WTC11 (cell line): ENCODE data around the gene B3GAT2. TPM values are rescaled to one million over a fixed set of nuclear protein-coding genes. Genes with fewer than 3 reads are reported as not detected.

ENCODE experiments used
- ATAC-seq: fragments of 200-7000 bp; cut with Tn5 transposase; 2 replicates; pipeline ENCODE4 v1.10.0; 2021; ENCODE audit warnings: mild to moderate bottlenecking, moderate library complexity
- CTCF ChIA-PET: fragments of 300-600 bp; sonication (Branson Sonifier 250); formaldehyde crosslinking; loops from one replicate; lab custom pipeline; 2021; ENCODE audit warnings: antibody characterized with exemption; lab: Charles Lee
- POLR2A ChIA-PET: fragments of 350-600 bp; sonication (Branson Sonifier 250); formaldehyde crosslinking; loops from one replicate; lab custom pipeline; 2021; ENCODE audit warnings: antibody characterized with exemption; lab: Charles Lee
- DNase-seq: peaks from one replicate; pipeline ENCODE4 v3.0.0; 2021; ENCODE audit warnings: low spot score
- H3K27ac Mint-ChIP-seq: 2 replicates; pipeline ENCODE4 v1.8.0; 2021; ENCODE audit warnings: mixed read lengths
- H3K27me3 Mint-ChIP-seq: 2 replicates; pipeline ENCODE4 v1.8.0; 2021; ENCODE audit warnings: low read depth, mild to moderate bottlenecking, moderate library complexity, mixed read lengths
- H3K36me3 Mint-ChIP-seq: 2 replicates; pipeline ENCODE4 v1.8.0; 2021; ENCODE audit warnings: mixed read lengths
- H3K4me1 Mint-ChIP-seq: 2 replicates; pipeline ENCODE4 v1.8.0; 2022; ENCODE audit warnings: mixed read lengths
- H3K4me3 Mint-ChIP-seq: 2 replicates; pipeline ENCODE4 v1.8.0; 2021; ENCODE audit warnings: mild to moderate bottlenecking, moderate library complexity, mixed read lengths
- H3K9me3 Mint-ChIP-seq: 2 replicates; pipeline ENCODE4 v1.8.0; 2021; ENCODE audit warnings: mixed read lengths
- AFF4 ChIP-seq: sonication (generic); formaldehyde crosslinking; IDR thresholded peaks from 2 replicates; pipeline ENCODE4 v1.8.1; 2023; ENCODE audit warnings: mild to moderate bottlenecking, missing genetic modification reagents, borderline replicate concordance
- AR ChIP-seq: fragments of 250-450 bp; sonication (Bioruptor Pico); IDR thresholded peaks from 2 replicates; pipeline ENCODE4 v1.9.0; 2021; ENCODE audit warnings: mild to moderate bottlenecking
- ATF1 ChIP-seq: sonication (generic); formaldehyde crosslinking; IDR thresholded peaks from 2 replicates; pipeline ENCODE4 v1.8.1; 2023; ENCODE audit warnings: mild to moderate bottlenecking, moderate library complexity, missing genetic modification reagents
- ATF2 ChIP-seq: sonication (generic); formaldehyde crosslinking; IDR thresholded peaks from 2 replicates; pipeline ENCODE4 v1.8.1; 2022; ENCODE audit warnings: low read depth, missing genetic modification reagents, borderline replicate concordance
- ELF4 ChIP-seq: sonication (generic); formaldehyde crosslinking; IDR thresholded peaks from 2 replicates; pipeline ENCODE4 v1.8.1; 2022; ENCODE audit warnings: low read depth, mild to moderate bottlenecking, moderate library complexity, missing genetic modification reagents
- EMX1 ChIP-seq: fragments of 250-450 bp; sonication (Bioruptor Pico); IDR thresholded peaks from 2 replicates; pipeline ENCODE4 v1.8.0; 2021; ENCODE audit warnings: mild to moderate bottlenecking
- ERG ChIP-seq: fragments of 250-450 bp; sonication (Bioruptor Pico); IDR thresholded peaks from 2 replicates; pipeline ENCODE4 v1.8.0; 2021; ENCODE audit warnings: mild to moderate bottlenecking
- FOXJ3 ChIP-seq: sonication (generic); formaldehyde crosslinking; IDR thresholded peaks from 2 replicates; pipeline ENCODE4 v1.9.0; 2021; ENCODE audit warnings: missing genetic modification reagents, mild to moderate bottlenecking, borderline replicate concordance
- IRF2 ChIP-seq: sonication (generic); formaldehyde crosslinking; IDR thresholded peaks from 2 replicates; pipeline ENCODE4 v1.8.0; 2022; ENCODE audit warnings: low read depth, missing genetic modification reagents, borderline replicate concordance
- OVOL2 ChIP-seq: fragments of 250-450 bp; sonication (Bioruptor Pico); IDR thresholded peaks from 2 replicates; pipeline ENCODE4 v1.9.0; 2021; ENCODE audit warnings: mild to moderate bottlenecking, borderline replicate concordance
- RORB ChIP-seq: fragments of 250-450 bp; sonication (Bioruptor Pico); IDR thresholded peaks from 2 replicates; pipeline ENCODE4 v1.9.0; 2021; ENCODE audit warnings: mild to moderate bottlenecking
- SMAD3 ChIP-seq: sonication (generic); formaldehyde crosslinking; IDR thresholded peaks from 2 replicates; pipeline ENCODE4 v1.8.0; 2022; ENCODE audit warnings: missing genetic modification reagents, mild to moderate bottlenecking, borderline replicate concordance
- USF1 ChIP-seq: sonication (generic); formaldehyde crosslinking; IDR thresholded peaks from 2 replicates; pipeline ENCODE4 v1.8.0; 2022; ENCODE audit warnings: mild to moderate bottlenecking, missing genetic modification reagents
- ZNF219 ChIP-seq: sonication (generic); formaldehyde crosslinking; IDR thresholded peaks from 2 replicates; pipeline ENCODE4 v1.8.0; 2023; ENCODE audit warnings: missing genetic modification reagents, mild to moderate bottlenecking, borderline replicate concordance
- ZNF281 ChIP-seq: sonication (generic); formaldehyde crosslinking; IDR thresholded peaks from 2 replicates; pipeline ENCODE4 v1.8.0; 2023; ENCODE audit warnings: mild to moderate bottlenecking, missing genetic modification reagents
- total RNA-seq: library from RNA; stranded (reverse); gene quantifications from 3 replicates; pipeline ENCODE4 v1.2.3, GENCODE V29; 2021

The B3GAT2 gene
- total RNA-seq, 1 experiment from 2014 or later = 0.70 TPM

- peaks cover 28% of the 10 kb centered on the region for H3K36me3 Mint-ChIP-seq
- ATAC-seq = no peak
- peaks cover 11% of the 10 kb centered on the region for H3K4me1 Mint-ChIP-seq
- POLR2A ChIA-PET = no interaction called here
- TF ChIP-seq AR = no peak
- TF ChIP-seq FOXJ3 (CRISPR knock-in tag) = no peak
- no peak for TF ChIP-seq ERG (CRISPR knock-in tag)
- no peak for TF ChIP-seq RORB (CRISPR knock-in tag)
- no peak for TF ChIP-seq OVOL2
- TF ChIP-seq SMAD3 (CRISPR knock-in tag) = no peak
- no peak for TF ChIP-seq ZNF281 (CRISPR knock-in tag)
- TF ChIP-seq ATF2 = no peak
- TF ChIP-seq ELF4 (CRISPR knock-in tag) = no peak
- TF ChIP-seq ZNF219 = no peak
- TF ChIP-seq EMX1 (CRISPR knock-in tag) = no peak
- no peak for TF ChIP-seq AFF4
- TF ChIP-seq IRF2 (CRISPR knock-in tag) = no peak
- no peak for TF ChIP-seq ATF1 (CRISPR knock-in tag)
- TF ChIP-seq USF1 (CRISPR knock-in tag) = no peak
- H3K27ac Mint-ChIP-seq = no peak overlapping the region
- peaks cover 25% of the 10 kb centered on the region for H3K9me3 Mint-ChIP-seq
- no peak for DNase-seq
- CTCF ChIA-PET = interaction anchor here (1.2 to 2.3 kb wide), 3 partner anchors 40 to 158 kb away, joined by 3 to 11 read pairs (median 8); partner anchors contain the start of gene B3GAT2
- peaks cover 5% of the 10 kb centered on the region; the same call in 1 of the 2 replicates for H3K27me3 Mint-ChIP-seq
- no peak overlapping the region for H3K4me3 Mint-ChIP-seq
These were observed 112.6 kb downstream of the B3GAT2 start for GRCh38 chr6:70844301-70844700.
